IPS DF 4.7 (cell line): ENCODE results near the gene MYLK2.
"Not testable (repeated sequence)": the region's sequence is repeated elsewhere in the genome, so short reads cannot be mapped to it uniquely, and the experiment has no call there.

ENCODE experiments used
- DNase-seq: peaks from one replicate; pipeline ENCODE4 v3.0.0-alpha.2; 2013; ENCODE audit warnings: low spot score; ENCODE audit errors: extremely low read depth

The MYLK2 gene

GRCh38 chr20:31819083-31819784 lies at the start of gene MYLK2:
Gene MYLK2, plus strand, starts transcription at chr20:31819356. Its CDS starts 225 bp downstream, at chr20:31819581.
- DNase-seq: no peak

GRCh38 chr20:31769681-31770080 lies 49.5 kb upstream of the MYLK2 start:
- no peak for DNase-seq

- no peak for DNase-seq
Observed at GRCh38 chr20:31770243-31770642, 48.9 kb upstream of the MYLK2 start.

GRCh38 chr20:31774408-31774807 lies 44.7 kb upstream of the MYLK2 start:
- no peak for DNase-seq

- no peak for DNase-seq
Observed at GRCh38 chr20:31780839-31781238, 38.3 kb upstream of the MYLK2 start.

- DNase-seq: no peak
Observed at GRCh38 chr20:31781945-31782344, 37.2 kb upstream of the MYLK2 start.

GRCh38 chr20:31784354-31785044 lies 34.7 kb upstream of the MYLK2 start:
- no peak for DNase-seq

- no peak for DNase-seq
Observed at GRCh38 chr20:31785089-31785488, 34.1 kb upstream of the MYLK2 start.

GRCh38 chr20:31788578-31788977 lies 30.6 kb upstream of the MYLK2 start:
- DNase-seq: no peak

- no peak for DNase-seq
Observed at GRCh38 chr20:31790401-31790800, 28.8 kb upstream of the MYLK2 start.

GRCh38 chr20:31797364-31797763 lies 21.8 kb upstream of the MYLK2 start:
- DNase-seq: no peak

GRCh38 chr20:31801508-31801907 lies 17.6 kb upstream of the MYLK2 start:
- DNase-seq: no peak

GRCh38 chr20:31803552-31804291 lies 15.4 kb upstream of the MYLK2 start:
- DNase-seq: no peak

GRCh38 chr20:31806564-31807355 lies 12.4 kb upstream of the MYLK2 start:
- no peak for DNase-seq

GRCh38 chr20:31808481-31808880 lies 10.7 kb upstream of the MYLK2 start:
- no peak for DNase-seq

GRCh38 chr20:31809661-31810060 lies 9.5 kb upstream of the MYLK2 start:
- no peak for DNase-seq

- DNase-seq: no peak
Observed at GRCh38 chr20:31811198-31811597, 8.0 kb upstream of the MYLK2 start.

GRCh38 chr20:31811796-31812728 lies 7.1 kb upstream of the MYLK2 start:
- DNase-seq: no peak

GRCh38 chr20:31813611-31814010 lies 5.5 kb upstream of the MYLK2 start:
- DNase-seq: no peak

GRCh38 chr20:31814142-31814541 lies 5.0 kb upstream of the MYLK2 start:
- DNase-seq: not testable (repeated sequence)
